ENCODE data around the gene RNH1. TPM values are rescaled to one million over a fixed set of nuclear protein-coding genes. Genes with fewer than 3 reads are reported as not detected.

The RNH1 gene
- total RNA-seq, 1 experiment from 2014 or later, result 59.0 TPM

GRCh38 chr11:473962-474785, 32.9 kb downstream of the RNH1 start (continued):
- no peak for TF ChIP-seq ATF6 (CRISPR knock-in tag; IDR thresholded peaks at IDR 0.05)
- TF ChIP-seq STAT6 (CRISPR knock-in tag; conservative IDR thresholded peaks at IDR 0.05; ENCODE audit: low read depth), result no peak

GRCh38 chr11:473415-473814, 33.6 kb downstream of the RNH1 start:
- ATAC-seq (no peak), DNase-seq (ENCODE audit: low spot score) (no peak)
- CTCF ChIA-PET, result interaction anchor here (1.2 to 2.2 kb wide), 7 partner anchors 11 to 223 kb away, joined by 3 to 10 read pairs (median 4); partner anchors contain the start of gene PTDSS2
- peak overlapping the region; percentile 84 for H3K27ac Mint-ChIP-seq
- no peaks in the 10 kb centered on the region for H3K36me3 Mint-ChIP-seq
- no peaks in the 10 kb centered on the region for H3K9me3 Mint-ChIP-seq
- H3K4me3 Mint-ChIP-seq, result no peak overlapping the region
- H3K4me1 Mint-ChIP-seq, result peaks cover 15% of the 10 kb centered on the region
- H3K27me3 Mint-ChIP-seq (ENCODE audit: low read depth), result no peaks in the 10 kb centered on the region
- POLR2A ChIA-PET, result interaction anchor here (1.0 kb wide), 1 partner anchor 24 kb away, joined by 4 read pairs; no protein-coding TSS in a partner anchor
- TF ChIP-seq ZNF263 (CRISPR knock-in tag; IDR thresholded peaks at IDR 0.05; ENCODE audit: low read depth) (no peak), ZNF671 (CRISPR knock-in tag; IDR thresholded peaks at IDR 0.05) (no peak)

GRCh38 chr11:472816-473215, 34.2 kb downstream of the RNH1 start:
- ChIA-PET POLR2A (interaction anchor here (1.0 kb wide), 1 partner anchor 24 kb away, joined by 4 read pairs; no protein-coding TSS in a partner anchor), CTCF (interaction anchor here (1.2 to 2.2 kb wide), 5 partner anchors 10 to 222 kb away, joined by 3 to 10 read pairs (median 5); partner anchors contain the start of gene PTDSS2)
- Mint-ChIP-seq H3K27me3 (ENCODE audit: low read depth) (no peaks in the 10 kb centered on the region), H3K36me3 (no peaks in the 10 kb centered on the region), H3K27ac (no peak overlapping the region), H3K9me3 (no peaks in the 10 kb centered on the region), H3K4me3 (no peak overlapping the region), H3K4me1 (peaks cover 21% of the 10 kb centered on the region)
- DNase-seq (ENCODE audit: low spot score), result no peak
- no peak for ATAC-seq
- TF ChIP-seq USF1 (CRISPR knock-in tag; IDR thresholded peaks at IDR 0.05) (no peak), E2F4 (CRISPR knock-in tag; IDR thresholded peaks at IDR 0.05; ENCODE audit: borderline replicate concordance, low read depth) (no peak), ZBTB21 (CRISPR knock-in tag; IDR thresholded peaks at IDR 0.05; ENCODE audit: borderline replicate concordance) (no peak), AFF4 (CRISPR knock-in tag; IDR thresholded peaks at IDR 0.05; ENCODE audit: borderline replicate concordance) (no peak), GTF2I (CRISPR knock-in tag; conservative IDR thresholded peaks at IDR 0.05) (no peak), ARID4B (CRISPR knock-in tag; IDR thresholded peaks at IDR 0.05; ENCODE audit: borderline replicate concordance) (no peak), ELF4 (CRISPR knock-in tag; IDR thresholded peaks at IDR 0.05; ENCODE audit: low read depth) (no peak), IRF1 (CRISPR knock-in tag; IDR thresholded peaks at IDR 0.05) (no peak), NR1H2 (CRISPR knock-in tag; IDR thresholded peaks at IDR 0.05) (no peak), ZNF396 (CRISPR knock-in tag; IDR thresholded peaks at IDR 0.05; ENCODE audit: borderline replicate concordance) (no peak), EMX1 (CRISPR knock-in tag; IDR thresholded peaks at IDR 0.05) (no peak)
